BLaER1 (cell line): ENCODE results near the gene WDR20.

Experiments used
- H3K27ac ChIP-seq: shearing (Covaris generic); formaldehyde crosslinking; 2 replicates; pipeline ENCODE4 v1.8.1; 2022
- H3K27me3 ChIP-seq: shearing (Covaris generic); formaldehyde crosslinking; 2 replicates; pipeline ENCODE4 v1.8.1; 2022
- H3K36me3 ChIP-seq: shearing (Covaris generic); formaldehyde crosslinking; 2 replicates; pipeline ENCODE4 v1.8.1; 2022
- H3K4me1 ChIP-seq: shearing (Covaris generic); formaldehyde crosslinking; 2 replicates; pipeline ENCODE4 v1.8.1; 2022
- H3K4me2 ChIP-seq: shearing (Covaris generic); formaldehyde crosslinking; 2 replicates; pipeline ENCODE4 v1.8.1; 2022
- H3K4me3 ChIP-seq: shearing (Covaris generic); formaldehyde crosslinking; 2 replicates; pipeline ENCODE4 v1.8.1; 2022
- H3K9ac ChIP-seq: shearing (Covaris generic); formaldehyde crosslinking; 2 replicates; pipeline ENCODE4 v1.8.1; 2022
- H3K9me3 ChIP-seq: shearing (Covaris generic); formaldehyde crosslinking; 2 replicates; pipeline ENCODE4 v1.8.1; 2022
- H4K20me1 ChIP-seq: shearing (Covaris generic); formaldehyde crosslinking; 2 replicates; pipeline ENCODE4 v1.8.1; 2022
- Cebpa-rat ChIP-seq: shearing (Covaris generic); IDR thresholded peaks from 2 replicates; pipeline ENCODE4 v1.8.1; 2022

WDR20 gene

GRCh38 chr14:102222751-102223150 is 83.1 kb downstream of the WDR20 start:
- no peaks in the 10 kb centered on the region for H3K27me3 ChIP-seq
- H3K9me3 ChIP-seq, result no peaks in the 10 kb centered on the region
- no peak overlapping the region for H3K4me3 ChIP-seq
- H3K4me2 ChIP-seq, result no peak overlapping the region
- peaks cover 28% of the 10 kb centered on the region for H3K36me3 ChIP-seq
- peaks cover 38% of the 10 kb centered on the region for H4K20me1 ChIP-seq
- peaks cover 57% of the 10 kb centered on the region for H3K4me1 ChIP-seq
- no peak overlapping the region for H3K27ac ChIP-seq
- no peak for TF ChIP-seq Cebpa-rat
- H3K9ac ChIP-seq, result no peak overlapping the region

- Histone ChIP-seq H3K9me3 (no peaks in the 10 kb centered on the region), H3K27ac (no peak overlapping the region), H3K4me2 (no peak overlapping the region), H3K36me3 (peaks cover 24% of the 10 kb centered on the region), H3K4me3 (no peak overlapping the region), H3K27me3 (no peaks in the 10 kb centered on the region), H4K20me1 (peaks cover 29% of the 10 kb centered on the region), H3K4me1 (peaks cover 51% of the 10 kb centered on the region), H3K9ac (no peak overlapping the region)
- no peak for TF ChIP-seq Cebpa-rat
These were observed 84.0 kb downstream of the WDR20 start for GRCh38 chr14:102223682-102224081.

- H3K9ac ChIP-seq, result no peak overlapping the region
- H3K9me3 ChIP-seq, result no peaks in the 10 kb centered on the region
- H4K20me1 ChIP-seq, result peaks cover 12% of the 10 kb centered on the region
- peaks cover 14% of the 10 kb centered on the region for H3K36me3 ChIP-seq
- no peak overlapping the region for H3K27ac ChIP-seq
- peaks cover 34% of the 10 kb centered on the region for H3K4me1 ChIP-seq
- H3K4me2 ChIP-seq, result no peak overlapping the region
- no peaks in the 10 kb centered on the region for H3K27me3 ChIP-seq
- TF ChIP-seq Cebpa-rat, result no peak
- no peak overlapping the region for H3K4me3 ChIP-seq
These were observed 85.7 kb downstream of the WDR20 start for GRCh38 chr14:102225386-102225785.

GRCh38 chr14:102225936-102226335 is 86.2 kb downstream of the WDR20 start:
- Histone ChIP-seq H3K4me3 (no peak overlapping the region), H3K4me2 (no peak overlapping the region), H3K9me3 (no peaks in the 10 kb centered on the region), H3K36me3 (peaks cover 12% of the 10 kb centered on the region), H3K4me1 (peaks cover 28% of the 10 kb centered on the region), H4K20me1 (peaks cover 6% of the 10 kb centered on the region), H3K9ac (no peak overlapping the region), H3K27me3 (no peaks in the 10 kb centered on the region), H3K27ac (no peak overlapping the region)
- TF ChIP-seq Cebpa-rat, result no peak

GRCh38 chr14:102226356-102227125 is 86.8 kb downstream of the WDR20 start:
- Histone ChIP-seq H3K4me3 (no peak overlapping the region), H3K27me3 (no peaks in the 10 kb centered on the region), H3K9me3 (no peaks in the 10 kb centered on the region), H3K4me2 (0 out of 2 replicates have a peak overlapping the region, but pooled peaks have one; percentile 14), H3K27ac (no peak overlapping the region), H3K4me1 (peaks cover 23% of the 10 kb centered on the region), H3K36me3 (peaks cover 8% of the 10 kb centered on the region), H3K9ac (no peak overlapping the region), H4K20me1 (peaks cover under 1% of the 10 kb centered on the region; the same call in 1 of the 2 replicates)
- no peak for TF ChIP-seq Cebpa-rat

- H3K4me2 ChIP-seq, result 0 out of 2 replicates have a peak overlapping the region, but pooled peaks have one; percentile 14
- no peak overlapping the region for H3K9ac ChIP-seq
- no peak for TF ChIP-seq Cebpa-rat
These were observed 87.7 kb downstream of the WDR20 start for GRCh38 chr14:102227184-102227964.

GRCh38 chr14:102229071-102229738 is 89.5 kb downstream of the WDR20 start:
- TF ChIP-seq Cebpa-rat, result no peak

More at GRCh38 chr14:102227184-102227964, 87.7 kb downstream of the WDR20 start:
- Histone ChIP-seq H3K36me3 (peaks cover 5% of the 10 kb centered on the region), H3K27me3 (no peaks in the 10 kb centered on the region), H3K9me3 (no peaks in the 10 kb centered on the region), H3K27ac (0 out of 2 replicates have a peak overlapping the region, but pooled peaks have one; percentile 13), H3K4me1 (peaks cover 23% of the 10 kb centered on the region), H3K4me3 (no peak overlapping the region), H4K20me1 (no peaks in the 10 kb centered on the region)

GRCh38 chr14:102229739-102230092 is 90.0 kb downstream of the WDR20 start:
- Histone ChIP-seq H3K9me3 (no peaks in the 10 kb centered on the region), H3K9ac (no peak overlapping the region), H4K20me1 (no peaks in the 10 kb centered on the region), H3K36me3 (no peaks in the 10 kb centered on the region), H3K4me3 (no peak overlapping the region), H3K27ac (no peak overlapping the region), H3K4me2 (no peak overlapping the region), H3K4me1 (peaks cover 23% of the 10 kb centered on the region), H3K27me3 (no peaks in the 10 kb centered on the region)
- TF ChIP-seq Cebpa-rat, result no peak

More at GRCh38 chr14:102229071-102229738, 89.5 kb downstream of the WDR20 start:
- Histone ChIP-seq H3K9ac (no peak overlapping the region), H3K9me3 (no peaks in the 10 kb centered on the region), H3K4me1 (peaks cover 23% of the 10 kb centered on the region), H3K4me3 (no peak overlapping the region), H3K27ac (no peak overlapping the region), H3K27me3 (no peaks in the 10 kb centered on the region), H3K36me3 (no peaks in the 10 kb centered on the region), H4K20me1 (no peaks in the 10 kb centered on the region), H3K4me2 (no peak overlapping the region)

- Histone ChIP-seq H4K20me1 (no peaks in the 10 kb centered on the region), H3K4me2 (no peak overlapping the region), H3K4me1 (peaks cover 21% of the 10 kb centered on the region), H3K27me3 (no peaks in the 10 kb centered on the region), H3K36me3 (no peaks in the 10 kb centered on the region), H3K9ac (no peak overlapping the region), H3K4me3 (no peak overlapping the region), H3K9me3 (no peaks in the 10 kb centered on the region), H3K27ac (no peak overlapping the region)
- TF ChIP-seq Cebpa-rat, result no peak
These were observed 90.9 kb downstream of the WDR20 start for GRCh38 chr14:102230481-102231210.
